IPS DF 4.7 (cell line): Measurements from ENCODE around the gene FOXC1.

Experiments used
- DNase-seq: peaks from one replicate; pipeline ENCODE4 v3.0.0-alpha.2; 2013; ENCODE audit warnings: low spot score; ENCODE audit errors: extremely low read depth

FOXC1 gene

GRCh38 chr6:1611572-1612298 lies 2.0 kb downstream of the FOXC1 start:
- no peak for DNase-seq

GRCh38 chr6:1612299-1612973 lies 2.7 kb downstream of the FOXC1 start:
- no peak for DNase-seq

- no peak for DNase-seq
Observed at GRCh38 chr6:1612974-1613306, 3.2 kb downstream of the FOXC1 start.

GRCh38 chr6:1613346-1613687 lies 3.6 kb downstream of the FOXC1 start:
- DNase-seq: no peak

GRCh38 chr6:1613688-1614447 lies 4.2 kb downstream of the FOXC1 start:
- no peak for DNase-seq

GRCh38 chr6:1614448-1615150 lies 4.9 kb downstream of the FOXC1 start:
- no peak for DNase-seq

- DNase-seq: no peak
Observed at GRCh38 chr6:1615151-1615852, 5.6 kb downstream of the FOXC1 start.

- no peak for DNase-seq
Observed at GRCh38 chr6:1615853-1616420, 6.2 kb downstream of the FOXC1 start.

- no peak for DNase-seq
Observed at GRCh38 chr6:1616701-1617463, 7.2 kb downstream of the FOXC1 start.

- no peak for DNase-seq
Observed at GRCh38 chr6:1617466-1618310, 8.0 kb downstream of the FOXC1 start.

GRCh38 chr6:1618311-1619097 lies 8.8 kb downstream of the FOXC1 start:
- DNase-seq: no peak

GRCh38 chr6:1619098-1619672 lies 9.5 kb downstream of the FOXC1 start:
- no peak for DNase-seq

- DNase-seq: no peak
Observed at GRCh38 chr6:1619673-1620503, 10.2 kb downstream of the FOXC1 start.

GRCh38 chr6:1620504-1621069 lies 10.9 kb downstream of the FOXC1 start:
- DNase-seq: no peak

GRCh38 chr6:1621070-1621701 lies 11.5 kb downstream of the FOXC1 start:
- DNase-seq: no peak

GRCh38 chr6:1622220-1622850 lies 12.6 kb downstream of the FOXC1 start:
- DNase-seq: no peak
